Measurements from ENCODE around the gene SMARCA4. TPM values are rescaled to one million over a fixed set of nuclear protein-coding genes. Genes with fewer than 3 reads are reported as not detected.

The SMARCA4 gene
- total RNA-seq, 4 donors from 2014 or later: 48.0 to 78.2 (median 53.9) TPM

- intact Hi-C loops (cut with DNase I): no loop called here
- Histone ChIP-seq H3K4me1 (no peaks in the 10 kb centered on the region), H3K27ac (replicated peaks in 1 of 4) (no peak overlapping the region), H3K27me3 (no peaks in the 10 kb centered on the region), H3K4me3 (no peak overlapping the region), H3K9me3 (no peaks in the 10 kb centered on the region), H3K36me3 (peaks cover 20 to 85% (median 68%) of the 10 kb centered on the region in 4 donors)
- WGBS: 96% methylated on average over 10 of the region's 10 CpGs
- TF ChIP-seq EP300 (IDR thresholded peaks at IDR 0.05) (no peak), POLR2AphosphoS5 (IDR thresholded peaks at IDR 0.05) (no peak), CTCF (IDR thresholded peaks at IDR 0.05) (no peak), POLR2A (IDR thresholded peaks at IDR 0.05; ENCODE audit: low read depth) (no peak)
- DNase-seq (ENCODE audit: extremely low spot score): no peak
Measured at GRCh38 chr19:11044431-11044830, 83.6 kb downstream of the SMARCA4 start.

- Histone ChIP-seq H3K4me1 (peaks cover 0 to 6% (median 0%) of the 10 kb centered on the region in 4 donors), H3K27ac (replicated peaks in 1 of 4) (no peak overlapping the region), H3K36me3 (peaks cover 14 to 86% (median 68%) of the 10 kb centered on the region in 4 donors), H3K27me3 (no peaks in the 10 kb centered on the region), H3K9me3 (no peaks in the 10 kb centered on the region), H3K4me3 (no peak overlapping the region)
- no peak for TF ChIP-seq EP300 (IDR thresholded peaks at IDR 0.05)
- TF ChIP-seq CTCF (IDR thresholded peaks at IDR 0.05): no peak
- intact Hi-C loops (cut with DNase I): no loop called here
- DNase-seq (ENCODE audit: extremely low spot score): no peak
- 99% methylated on average over 4 of the region's 4 CpGs for WGBS
Measured at GRCh38 chr19:11045536-11045935, 84.7 kb downstream of the SMARCA4 start.

GRCh38 chr19:11046605-11047354 lies 86.0 kb downstream of the SMARCA4 start:
- no peak for TF ChIP-seq POLR2A (IDR thresholded peaks at IDR 0.05; ENCODE audit: low read depth)
- TF ChIP-seq CTCF (IDR thresholded peaks at IDR 0.05): no peak

GRCh38 chr19:11047866-11048265 lies 87.0 kb downstream of the SMARCA4 start:
- Histone ChIP-seq H3K9me3 (no peaks in the 10 kb centered on the region), H3K36me3 (peaks cover 0 to 76% (median 47%) of the 10 kb centered on the region in 4 donors), H3K4me3 (no peak overlapping the region), H3K4me1 (peaks cover 0 to 9% (median 0%) of the 10 kb centered on the region in 4 donors), H3K27ac (replicated peaks in 1 of 4) (no peak overlapping the region), H3K27me3 (no peaks in the 10 kb centered on the region)
- intact Hi-C loops (cut with DNase I): no loop called here
- no peak for DNase-seq (ENCODE audit: extremely low spot score)
- 92% methylated on average over 4 of the region's 4 CpGs for WGBS
- TF ChIP-seq POLR2AphosphoS5 (IDR thresholded peaks at IDR 0.05) (no peak), POLR2A (IDR thresholded peaks at IDR 0.05; ENCODE audit: low read depth) (no peak), CTCF (IDR thresholded peaks at IDR 0.05) (no peak), EP300 (IDR thresholded peaks at IDR 0.05) (no peak)

More at GRCh38 chr19:11046605-11047354, 86.0 kb downstream of the SMARCA4 start:
- peaks cover 0 to 9% (median 0%) of the 10 kb centered on the region in 4 donors for H3K4me1 ChIP-seq
- H3K27me3 ChIP-seq: no peaks in the 10 kb centered on the region
- DNase-seq (ENCODE audit: extremely low spot score): no peak
- H3K9me3 ChIP-seq: no peaks in the 10 kb centered on the region
- peaks cover 5 to 80% (median 56%) of the 10 kb centered on the region in 4 donors for H3K36me3 ChIP-seq
- intact Hi-C loops (cut with DNase I): no loop called here
- no peak overlapping the region for H3K4me3 ChIP-seq
- H3K27ac ChIP-seq (replicated peaks in 1 of 4): no peak overlapping the region
- 95% methylated on average over 14 of the region's 14 CpGs for WGBS

All from esophagus muscularis mucosa (tissue), 4 donors.